ENCODE results near the gene ATL3. TPM values are rescaled to one million over a fixed set of nuclear protein-coding genes. Genes with fewer than 3 reads are reported as not detected.

Gene ATL3
- polyA plus RNA-seq, 3 donors: 16.9 to 17.8 (median 17.5) TPM

Other genes with a start within 250 kb of the ATL3 start
- under 1 TPM; 0.64 to 0.73 (median 0.70) TPM for gene PLAAT5, start 180.2 kb downstream of the ATL3 start, polyA plus RNA-seq (ENCODE audit: insufficient read length in 3 of 3)
- gene LGALS12, start 165.3 kb downstream of the ATL3 start, polyA plus RNA-seq (ENCODE audit: insufficient read length in 3 of 3): under 1 TPM; 0.12 to 0.34 (median 0.17) TPM
- gene PLAAT4, start 134.6 kb downstream of the ATL3 start, polyA plus RNA-seq (ENCODE audit: insufficient read length in 3 of 3): 10 to 100 TPM in 1 of 3 donors, 1 to 10 TPM in 2; 7.1 to 13.2 (median 7.1) TPM
- under 1 TPM in 2 of 3 donors, not detected in 1; 0.37 to 0.68 TPM for gene PLAAT2, start 108.0 kb downstream of the ATL3 start, polyA plus RNA-seq (ENCODE audit: insufficient read length in 3 of 3)
- gene PLAAT3, start 56.9 kb downstream of the ATL3 start, polyA plus RNA-seq (ENCODE audit: insufficient read length in 3 of 3): 10 to 100 TPM; 17.0 to 22.2 (median 19.5) TPM
- gene RTN3, start 10.1 kb upstream of the ATL3 start, polyA plus RNA-seq (ENCODE audit: insufficient read length in 3 of 3): 100 to 1,000 TPM; 156 to 180 (median 173) TPM
- gene ZFTA, start 97.4 kb upstream of the ATL3 start, polyA plus RNA-seq (ENCODE audit: insufficient read length in 3 of 3): 10 to 100 TPM; 42.8 to 50.5 (median 45.3) TPM
- 10 to 100 TPM; 26.4 to 39.7 (median 32.1) TPM for gene SPINDOC, start 142.1 kb upstream of the ATL3 start, polyA plus RNA-seq (ENCODE audit: insufficient read length in 3 of 3)
- 10 to 100 TPM; 35.6 to 39.9 (median 36.0) TPM for gene MARK2, start 167.7 kb upstream of the ATL3 start, polyA plus RNA-seq (ENCODE audit: insufficient read length in 3 of 3)
- 10 to 100 TPM; 11.0 to 15.6 (median 12.8) TPM for gene RCOR2, start 245.8 kb upstream of the ATL3 start, polyA plus RNA-seq (ENCODE audit: insufficient read length in 3 of 3)

Data from renal cortex interstitium (tissue), 3 donors.